NCI-H146 treated with DMSO at 0.1 percent for 48 hours (cell line): ENCODE data around the gene LILRA1.
"Not testable (repeated sequence)": the region's sequence is repeated elsewhere in the genome, so short reads cannot be mapped to it uniquely, and the experiment has no call there.

ENCODE experiments used
- DNase-seq: peaks from one replicate; lab custom pipeline; 2025; ENCODE audit not compliant: unreplicated experiment; lab: John Stamatoyannopoulos, UW

The LILRA1 gene

GRCh38 chr19:54624234-54624633, 30.8 kb downstream of the LILRA1 start:
- not testable (repeated sequence) for DNase-seq

- not testable (repeated sequence) for DNase-seq
Observed at GRCh38 chr19:54624934-54625730, 31.7 kb downstream of the LILRA1 start.

GRCh38 chr19:54626757-54627156, 33.3 kb downstream of the LILRA1 start:
- no peak for DNase-seq

- not testable (repeated sequence) for DNase-seq
Observed at GRCh38 chr19:54627912-54628311, 34.5 kb downstream of the LILRA1 start.

GRCh38 chr19:54630262-54630661, 36.8 kb downstream of the LILRA1 start, which contains the start of gene LILRB1:
Gene LILRB1, plus strand, starts transcription at chr19:54630484. Its CDS starts 590 bp downstream, at chr19:54631074.
- not testable (repeated sequence) for DNase-seq

GRCh38 chr19:54630782-54631181, 37.4 kb downstream of the LILRA1 start:
- DNase-seq: no peak

- DNase-seq: not testable (repeated sequence)
Observed at GRCh38 chr19:54631489-54632337, 38.3 kb downstream of the LILRA1 start.

GRCh38 chr19:54632517-54632916, 39.1 kb downstream of the LILRA1 start:
- DNase-seq: not testable (repeated sequence)

GRCh38 chr19:54633401-54633800, 40.0 kb downstream of the LILRA1 start:
- DNase-seq: no peak

GRCh38 chr19:54636081-54636480, 42.6 kb downstream of the LILRA1 start:
- DNase-seq: not testable (repeated sequence)

- no peak for DNase-seq
Observed at GRCh38 chr19:54638683-54639082, 45.3 kb downstream of the LILRA1 start.

- DNase-seq: not testable (repeated sequence)
Observed at GRCh38 chr19:54642953-54643352, 49.5 kb downstream of the LILRA1 start.

- DNase-seq: not testable (repeated sequence)
Observed at GRCh38 chr19:54643583-54643982, 50.2 kb downstream of the LILRA1 start.

GRCh38 chr19:54644056-54644455, 50.6 kb downstream of the LILRA1 start:
- DNase-seq: no peak

GRCh38 chr19:54646331-54646841, 53.0 kb downstream of the LILRA1 start:
- DNase-seq: no peak

GRCh38 chr19:54648129-54648528, 54.7 kb downstream of the LILRA1 start:
- no peak for DNase-seq

GRCh38 chr19:54650108-54650655, 56.8 kb downstream of the LILRA1 start:
- DNase-seq: no peak
